ENCODE measurements around the gene LMLN.
"Not testable (repeated sequence)": the region's sequence is repeated elsewhere in the genome, so short reads cannot be mapped to it uniquely, and the experiment has no call there.

Gene LMLN

GRCh38 chr3:197956626-197956988 lies 3.4 kb upstream of the LMLN start:
- Mint-ChIP-seq H3K27me3 (ENCODE audit: low read depth) (no peaks in the 10 kb centered on the region), H3K4me3 (peak overlapping the region in 2 of 3 experiments; percentile 4 to 45), H3K27ac (peak overlapping the region in 2 of 3 experiments; percentile 12 to 14), H3K4me1 (peaks cover 41% of the 10 kb centered on the region), H3K36me3 (ENCODE audit: low read depth) (peaks cover 55% of the 10 kb centered on the region), H3K9me3 (no peaks in the 10 kb centered on the region)
- no peak for TF ChIP-seq CTCF (IDR thresholded peaks at IDR 0.05; ENCODE audit: unreplicated experiment in 3 of 3)

- no peaks in the 10 kb centered on the region for H3K27me3 Mint-ChIP-seq (ENCODE audit: low read depth)
- no peak for TF ChIP-seq CTCF (IDR thresholded peaks at IDR 0.05; ENCODE audit: unreplicated experiment in 3 of 3)
- peak overlapping the region in 2 of 3 experiments; percentile 14 to 66 for H3K27ac Mint-ChIP-seq
- H3K4me1 Mint-ChIP-seq = peaks cover 50% of the 10 kb centered on the region
- peak overlapping the region; percentile 22 to 62 (median 45) for H3K4me3 Mint-ChIP-seq
- H3K9me3 Mint-ChIP-seq = no peaks in the 10 kb centered on the region
- peaks cover 48% of the 10 kb centered on the region for H3K36me3 Mint-ChIP-seq (ENCODE audit: low read depth)
These were observed 2.3 kb upstream of the LMLN start for GRCh38 chr3:197957790-197958133.

GRCh38 chr3:197958346-197958745 lies 1.7 kb upstream of the LMLN start:
- Mint-ChIP-seq H3K36me3 (ENCODE audit: low read depth) (peaks cover 42% of the 10 kb centered on the region), H3K4me1 (peaks cover 46% of the 10 kb centered on the region), H3K27me3 (ENCODE audit: low read depth) (no peaks in the 10 kb centered on the region), H3K27ac (peak overlapping the region in 2 of 3 experiments; percentile 32 to 65), H3K9me3 (no peaks in the 10 kb centered on the region), H3K4me3 (peak overlapping the region; percentile 60 to 93 (median 80))
- TF ChIP-seq CTCF (IDR thresholded peaks at IDR 0.05; ENCODE audit: unreplicated experiment in 3 of 3) = no peak

GRCh38 chr3:197958848-197959247 lies 1.2 kb upstream of the LMLN start:
- peaks cover 41% of the 10 kb centered on the region for H3K4me1 Mint-ChIP-seq
- not testable (repeated sequence) for H3K27me3 Mint-ChIP-seq (ENCODE audit: low read depth); H3K9me3 Mint-ChIP-seq
- H3K27ac Mint-ChIP-seq = peak overlapping the region in 2 of 3 experiments; percentile 32 to 65
- peaks cover 37% of the 10 kb centered on the region for H3K36me3 Mint-ChIP-seq (ENCODE audit: low read depth)
- peak overlapping the region; percentile 60 to 93 (median 80) for H3K4me3 Mint-ChIP-seq

GRCh38 chr3:197959500-197959890 lies 522 bp upstream of the LMLN start:
- H3K27me3 Mint-ChIP-seq (ENCODE audit: low read depth) = no peaks in the 10 kb centered on the region
- H3K4me3 Mint-ChIP-seq = peak overlapping the region; percentile 91 to 93 (median 92)
- H3K9me3 Mint-ChIP-seq = no peaks in the 10 kb centered on the region
- H3K4me1 Mint-ChIP-seq = peaks cover 38% of the 10 kb centered on the region
- H3K36me3 Mint-ChIP-seq (ENCODE audit: low read depth) = peaks cover 31% of the 10 kb centered on the region
- no peak for TF ChIP-seq CTCF (IDR thresholded peaks at IDR 0.05; ENCODE audit: unreplicated experiment in 3 of 3)
- H3K27ac Mint-ChIP-seq = peak overlapping the region; percentile 82 to 87 (median 86)

- peak overlapping the region; percentile 91 to 93 (median 92) for H3K4me3 Mint-ChIP-seq
- TF ChIP-seq CTCF (IDR thresholded peaks at IDR 0.05; ENCODE audit: unreplicated experiment in 3 of 3) = no peak
- H3K36me3 Mint-ChIP-seq (ENCODE audit: low read depth) = peaks cover 17% of the 10 kb centered on the region
- no peaks in the 10 kb centered on the region for H3K27me3 Mint-ChIP-seq (ENCODE audit: low read depth)
- H3K9me3 Mint-ChIP-seq = no peaks in the 10 kb centered on the region
- H3K4me1 Mint-ChIP-seq = peaks cover 38% of the 10 kb centered on the region
- peak overlapping the region; percentile 82 to 87 (median 86) for H3K27ac Mint-ChIP-seq
These were observed 921 bp downstream of the LMLN start for GRCh38 chr3:197960694-197961581.
